Aorta (tissue), 5 donors: Measurements from ENCODE around the gene PPP3CA. TPM values are rescaled to one million over a fixed set of nuclear protein-coding genes. Genes with fewer than 3 reads are reported as not detected.
"Not testable (repeated sequence)": the region's sequence is repeated elsewhere in the genome, so short reads cannot be mapped to it uniquely, and the experiment has no call there.

Experiments
- ATAC-seq: fragments of 200-7000 bp; cut with Tn5 transposase; one replicate; pipeline ENCODE4 v1.9.1; 2022; ENCODE audit warnings: moderate library complexity; ENCODE audit not compliant: low FRiP score
- DNase-seq, 2 donors: peaks; one replicate each; pipeline ENCODE4 v3.0.0-alpha.2; 2020
- H3K27ac ChIP-seq, 2 donors: one replicate each; pipeline ENCODE4 v1.5.1; 2013; ENCODE audit warnings: low read length in 2 of 2, mild to moderate bottlenecking in 2 of 2, moderate library complexity in 2 of 2, control low read depth in 1 of 2, inconsistent platforms in 1 of 2, low read depth in 1 of 2
- H3K27me3 ChIP-seq, 2 donors: one replicate each; pipeline ENCODE4 v1.6.1; 2013; ENCODE audit warnings: control low read depth in 1 of 2, low read length in 1 of 2, mild to moderate bottlenecking in 1 of 2, moderate library complexity in 1 of 2; ENCODE audit not compliant: insufficient read depth in 2 of 2, control insufficient read depth in 1 of 2
- H3K36me3 ChIP-seq, 2 donors: one replicate each; pipeline ENCODE4 v1.6.1; 2013; ENCODE audit warnings: control low read depth in 1 of 2, low read length in 1 of 2, mild to moderate bottlenecking in 1 of 2; ENCODE audit not compliant: insufficient read depth in 2 of 2, control insufficient read depth in 1 of 2
- H3K4me1 ChIP-seq, 2 donors: one replicate each; pipeline ENCODE4 v1.6.1; 2013; ENCODE audit warnings: low read length in 2 of 2, control low read depth in 1 of 2, mild to moderate bottlenecking in 1 of 2, moderate library complexity in 1 of 2; ENCODE audit not compliant: insufficient read depth in 2 of 2, control insufficient read depth in 1 of 2
- H3K4me3 ChIP-seq, 2 donors: one replicate each; pipeline ENCODE4 v1.5.1; 2013; ENCODE audit warnings: low read length in 2 of 2, control low read depth in 1 of 2, mild to moderate bottlenecking in 1 of 2
- H3K9me3 ChIP-seq: one replicate; pipeline ENCODE4 v1.6.1; 2013; ENCODE audit warnings: mild to moderate bottlenecking, low read length; ENCODE audit not compliant: control insufficient read depth
- WGBS, 2 donors: extraction: QIAGEN DNeasy Blood & Tissue Kit; methylation state at CpG; one replicate each; pipeline ENCODE4 v1.1.7; 2013; 5-methylcytosine and 5-hydroxymethylcytosine counted together
- intact Hi-C, 2 donors: fragments of 100-400 bp; cut with DNase I; formaldehyde crosslinking; loops; one replicate each; pipeline versions ENCODE4 v1.14.2 to v1.15.0; 2022
- polyA plus RNA-seq, 2 donors: library from polyadenylated mRNA; stranded (reverse); fragments of 200-250 nt; gene quantifications; one replicate each; pipeline ENCODE4 v1.2.3, GENCODE V29; 2013
- total RNA-seq, 2 donors: library from RNA; stranded (reverse); fragmentation: NEBNext Ultra II Directional; extraction: Animal tissue kit (Norgen Biotek cat#: 25700); gene quantifications; one replicate each; pipeline ENCODE4 v1.2.1, GENCODE V29; 2021
- donor health status: healthy with polysubstance abuse.
- donor health status: Bipolar disorder and iron deficiency.
- donor health status: DM: no; HTN: no; CAD: no.
- donor health status: DM: no; HTN: no; CAD: no.
- donor health status: DM: yes; HTN: yes; CAD: no.

The PPP3CA gene
- total and polyA plus RNA-seq, 4 donors = 6.8 to 56.4 (median 24.7) TPM

DNA sequence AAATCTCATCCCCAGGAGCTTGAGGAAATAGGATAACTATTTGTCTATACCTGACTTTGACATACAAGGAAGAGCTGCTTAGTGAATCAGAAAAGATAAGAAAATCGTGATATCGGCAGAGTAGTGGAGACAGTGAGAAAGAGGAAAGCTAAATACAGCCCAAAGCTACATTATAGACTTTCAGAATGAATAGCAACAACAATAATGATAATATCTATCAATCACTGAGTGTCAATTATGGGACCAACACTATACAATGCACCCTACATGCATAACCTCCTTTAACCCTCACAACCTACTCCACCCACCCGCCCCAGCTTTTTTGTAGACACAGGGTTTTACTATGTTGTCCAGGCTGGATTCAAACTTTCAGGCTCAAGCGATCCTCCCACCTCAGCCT is 205.1 kb downstream of the PPP3CA start:
- DNase-seq = no peak
- H3K36me3 ChIP-seq = no peaks in the 10 kb centered on the region
- WGBS, 2 donors = 93 to 96% methylated on average over 4 of the region's 4 CpGs
- H3K9me3 ChIP-seq = no peaks in the 10 kb centered on the region
- no peak for ATAC-seq
- H3K27me3 ChIP-seq = no peaks in the 10 kb centered on the region
- H3K4me1 ChIP-seq = no peaks in the 10 kb centered on the region
- no peak overlapping the region for H3K4me3 ChIP-seq
- intact Hi-C loops = no loop called here
- H3K27ac ChIP-seq = no peak overlapping the region

DNA sequence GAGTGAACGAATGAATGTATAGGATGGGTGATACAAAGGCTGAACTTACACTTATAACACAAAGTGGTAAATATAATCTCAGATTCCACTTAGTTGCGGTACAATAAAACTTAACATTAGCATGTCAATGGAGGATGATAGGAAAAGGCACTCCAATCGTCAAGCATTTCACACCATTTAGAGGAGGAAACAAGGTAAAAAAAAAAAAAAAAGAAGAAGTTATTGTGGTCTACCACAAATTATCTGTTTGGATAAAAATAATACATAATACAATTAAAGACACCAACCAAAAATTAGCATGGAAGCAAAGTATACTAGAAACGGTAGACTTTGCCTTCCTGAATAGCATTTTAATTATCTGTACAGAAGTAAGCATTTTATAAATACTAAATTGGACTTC is 205.5 kb downstream of the PPP3CA start:
- Histone ChIP-seq H3K36me3 (no peaks in the 10 kb centered on the region), H3K27me3 (no peaks in the 10 kb centered on the region), H3K4me1 (no peaks in the 10 kb centered on the region), H3K4me3 (no peak overlapping the region), H3K9me3 (no peaks in the 10 kb centered on the region), H3K27ac (no peak overlapping the region)
- ATAC-seq (no peak), DNase-seq (no peak)
- intact Hi-C loops = no loop called here
- 95 to 96% methylated on average over 4 of the region's 4 CpGs for WGBS, 2 donors

DNA sequence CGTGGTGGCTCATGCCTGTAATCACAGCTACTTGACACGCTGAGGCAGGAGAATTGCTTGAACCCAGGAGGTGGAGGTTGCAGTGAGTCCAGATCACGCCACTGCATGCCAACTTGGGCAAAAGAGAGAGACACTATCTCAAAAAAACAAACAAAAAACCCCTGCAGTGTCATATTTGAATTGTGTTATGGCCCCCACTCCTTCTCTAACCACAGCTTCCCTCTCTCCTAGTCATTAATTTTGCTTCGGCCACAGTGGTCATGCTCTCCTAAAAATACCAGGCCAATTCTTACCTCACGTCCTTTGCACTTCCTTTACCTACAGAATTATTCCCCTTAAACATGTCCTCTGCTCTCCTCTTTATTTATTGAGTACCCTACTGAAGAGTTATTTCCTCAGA is 206.1 kb downstream of the PPP3CA start:
- Histone ChIP-seq H3K4me1 (no peaks in the 10 kb centered on the region), H3K27me3 (no peaks in the 10 kb centered on the region), H3K9me3 (no peaks in the 10 kb centered on the region), H3K36me3 (no peaks in the 10 kb centered on the region), H3K4me3 (no peak overlapping the region), H3K27ac (no peak overlapping the region)
- no peak for DNase-seq
- intact Hi-C loops = no loop called here
- 92 to 93% methylated on average over 5 of the region's 5 CpGs for WGBS, 2 donors
- ATAC-seq = no peak

DNA sequence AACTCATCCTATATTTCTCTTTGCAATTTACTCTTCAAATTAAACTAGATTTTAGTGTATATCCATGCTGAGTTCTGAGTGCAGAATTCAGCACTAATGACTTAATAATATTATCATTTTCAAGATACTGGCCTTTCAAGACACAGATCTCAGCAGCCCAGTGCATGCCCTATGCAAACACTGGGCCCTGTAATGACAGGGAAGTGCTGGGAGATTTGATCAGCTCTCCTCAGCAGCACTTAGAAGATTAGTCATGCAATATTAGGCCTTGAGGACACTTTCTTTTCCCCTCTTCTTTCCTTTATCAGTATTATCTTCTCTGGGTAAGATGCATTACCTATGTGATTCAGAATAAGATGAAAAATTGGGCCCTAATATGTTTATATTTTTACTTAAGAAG is 207.1 kb downstream of the PPP3CA start:
- Histone ChIP-seq H3K9me3 (no peaks in the 10 kb centered on the region), H3K4me3 (no peak overlapping the region), H3K27me3 (no peaks in the 10 kb centered on the region), H3K4me1 (no peaks in the 10 kb centered on the region), H3K27ac (no peak overlapping the region), H3K36me3 (no peaks in the 10 kb centered on the region)
- DNase-seq (no peak), ATAC-seq (no peak)
- intact Hi-C loops = no loop called here

DNA sequence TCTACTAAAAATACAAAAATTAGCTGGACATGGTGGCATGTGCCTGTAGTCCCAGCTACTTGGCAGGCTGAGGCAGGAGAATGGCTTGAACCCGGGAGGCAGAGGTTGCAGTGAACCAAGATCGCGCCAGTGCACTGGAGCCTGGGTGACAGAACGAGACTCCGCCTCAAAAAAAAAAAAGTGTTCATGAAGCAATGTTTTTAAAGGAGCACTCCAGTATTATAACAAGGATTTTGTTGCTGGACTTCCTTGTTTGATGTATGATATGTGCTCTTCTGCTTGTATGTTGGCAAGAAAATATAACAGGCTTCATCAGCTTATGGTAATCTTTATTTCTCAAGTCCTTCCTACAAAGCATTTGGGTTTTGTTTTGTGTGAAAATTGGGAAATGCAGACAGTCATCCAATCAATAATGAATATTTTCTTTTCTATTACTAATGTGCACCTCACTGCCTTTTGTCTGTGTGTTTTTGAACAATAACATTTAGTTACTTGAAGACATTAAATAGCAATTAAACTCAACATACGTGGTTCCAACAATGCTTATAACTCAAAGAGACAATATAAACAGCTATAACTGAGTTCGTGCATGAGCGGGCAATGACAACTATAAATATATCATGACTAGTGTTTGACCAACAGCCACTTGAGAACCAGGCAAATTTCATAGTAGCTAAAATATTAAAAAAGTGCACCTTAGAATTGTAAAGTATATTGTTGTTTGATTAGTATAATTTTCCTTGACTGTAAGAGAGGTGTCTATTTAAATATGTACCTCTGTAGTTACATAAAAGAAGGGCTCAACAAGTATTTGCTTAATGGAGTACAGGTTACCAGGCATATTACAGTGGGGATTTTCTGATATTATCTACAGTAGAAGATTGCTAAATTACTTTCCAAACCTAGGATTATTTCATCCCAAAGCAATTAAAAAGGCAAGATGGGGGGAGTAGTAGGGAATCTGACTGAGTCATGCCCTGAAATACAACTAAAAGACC is 210.7 kb downstream of the PPP3CA start:
- DNase-seq (no peak), ATAC-seq (no peak)
- intact Hi-C loops = no loop called here
- no peak overlapping the region for H3K4me3 ChIP-seq
- WGBS, 2 donors = 91 to 93% methylated on average over 8 of the region's 8 CpGs
- no peaks in the 10 kb centered on the region for H3K36me3 ChIP-seq
- H3K9me3 ChIP-seq = no peaks in the 10 kb centered on the region
- H3K4me1 ChIP-seq = no peaks in the 10 kb centered on the region
- H3K27ac ChIP-seq = no peak overlapping the region
- H3K27me3 ChIP-seq = no peaks in the 10 kb centered on the region

DNA sequence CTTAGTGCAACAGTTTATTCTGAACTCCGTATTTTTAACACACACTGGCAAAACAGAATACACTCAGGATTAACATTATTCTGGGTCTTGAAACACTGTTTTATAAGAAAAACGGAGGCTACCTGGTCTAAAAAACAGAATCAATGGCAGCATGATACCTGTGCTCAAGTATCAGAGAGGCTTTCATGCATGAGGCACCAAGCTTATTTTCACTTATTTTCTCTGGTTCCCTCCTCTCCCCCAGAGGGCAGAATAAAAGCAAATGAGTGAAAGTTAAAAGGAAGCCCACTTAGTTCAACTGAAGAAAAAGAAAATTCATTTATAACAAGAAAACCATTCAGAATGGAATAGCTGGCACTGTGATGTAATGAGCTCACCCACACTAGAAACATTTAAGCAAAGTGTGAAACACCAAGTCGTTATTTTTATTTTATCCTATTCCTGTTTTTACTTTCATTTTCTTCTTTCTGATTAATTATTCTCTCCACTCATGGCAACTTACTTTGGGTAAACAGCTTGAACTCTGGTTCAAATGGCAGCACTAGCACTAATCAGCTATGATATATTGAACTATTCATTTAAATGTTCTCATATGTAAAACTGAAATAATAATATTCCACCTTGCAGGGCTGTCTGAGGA is 211.8 kb downstream of the PPP3CA start:
- no peak for ATAC-seq
- WGBS, 2 donors = 65 to 66% methylated on average over 3 of the region's 3 CpGs

DNA sequence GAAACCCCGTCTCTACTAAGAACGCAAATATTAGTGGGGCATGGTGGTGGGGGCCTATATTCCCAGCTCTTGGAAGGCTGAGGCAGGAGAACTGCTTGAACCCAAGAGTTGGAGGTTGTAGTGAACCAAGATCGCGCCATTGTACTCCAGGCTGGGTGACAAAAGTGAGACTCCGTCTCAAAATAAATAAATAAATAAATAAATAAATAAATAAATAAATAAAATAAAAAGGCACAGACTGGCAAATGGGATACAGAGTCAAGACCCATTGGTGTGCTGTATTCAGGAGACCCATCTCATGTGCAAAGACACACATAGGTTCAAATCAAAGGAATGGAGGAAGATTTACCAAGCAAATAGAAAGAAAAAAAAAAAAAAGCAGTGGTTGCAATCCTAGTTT is 216.3 kb downstream of the PPP3CA start:
- ATAC-seq, H3K27ac ChIP-seq, H3K27me3 ChIP-seq, DNase-seq, H3K4me1 ChIP-seq, H3K4me3 ChIP-seq, intact Hi-C loops, H3K36me3 ChIP-seq, H3K9me3 ChIP-seq: not testable (repeated sequence)
- 89 to 98% methylated on average over 5 of the region's 5 CpGs for WGBS, 2 donors

More for the DNA sequence above, 211.8 kb downstream of the PPP3CA start:
- no peak for DNase-seq
- H3K36me3 ChIP-seq = no peaks in the 10 kb centered on the region
- H3K4me3 ChIP-seq = peak overlapping the region in 1 of 2 donors; percentile 20
- H3K4me1 ChIP-seq = no peaks in the 10 kb centered on the region
- H3K27me3 ChIP-seq = no peaks in the 10 kb centered on the region
- H3K9me3 ChIP-seq = no peaks in the 10 kb centered on the region
- intact Hi-C loops = no loop called here
- no peak overlapping the region for H3K27ac ChIP-seq

DNA sequence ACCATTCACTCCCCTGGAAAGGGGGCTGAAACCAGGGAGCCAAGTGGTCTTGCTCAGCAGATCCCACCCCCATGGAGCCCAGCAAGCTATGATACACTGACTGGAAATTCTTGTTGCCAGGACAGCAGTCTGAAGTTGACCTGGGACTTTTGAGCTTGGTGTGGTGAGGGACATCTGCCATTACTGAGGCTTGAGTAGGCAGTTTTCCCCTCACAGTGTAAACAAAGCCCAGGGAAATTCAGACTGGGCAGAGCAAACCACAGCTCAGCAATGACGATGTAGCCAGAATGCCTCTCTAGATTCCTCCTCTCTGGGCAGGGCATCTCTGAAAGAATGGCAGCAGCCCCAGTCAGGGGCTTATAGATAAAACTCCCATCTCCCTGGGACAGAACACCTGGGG is 218.4 kb downstream of the PPP3CA start:
- 86 to 88% methylated on average over 1 of the region's 1 CpG for WGBS, 2 donors
- ATAC-seq, H3K27me3 ChIP-seq, H3K36me3 ChIP-seq, H3K4me1 ChIP-seq, H3K4me3 ChIP-seq, DNase-seq, intact Hi-C loops, H3K9me3 ChIP-seq, H3K27ac ChIP-seq: not testable (repeated sequence)

DNA sequence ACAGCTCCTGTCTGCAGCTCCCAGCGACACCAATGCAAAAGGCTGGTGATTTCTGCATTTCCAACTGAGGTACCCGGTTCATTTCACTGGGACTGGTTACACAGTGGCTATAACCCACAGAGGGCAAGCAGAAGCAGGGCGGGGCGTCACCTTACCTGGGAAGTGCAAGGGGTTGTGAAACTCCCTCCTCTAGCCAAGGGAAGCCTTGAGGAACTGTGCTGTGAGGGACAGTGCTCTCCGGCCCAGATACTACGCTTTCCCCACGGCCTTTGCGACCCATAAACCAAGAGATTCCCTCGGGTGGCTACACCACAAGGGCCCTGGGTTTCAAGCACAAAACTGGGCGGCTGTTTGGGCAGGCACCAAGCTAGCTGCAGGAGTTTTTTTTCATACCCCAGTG is 218.9 kb downstream of the PPP3CA start:
- peaks cover 0 to 6% of the 10 kb centered on the region in 2 donors for H3K4me1 ChIP-seq
- ATAC-seq (no peak), DNase-seq (no peak)
- H3K4me3 ChIP-seq = no peak overlapping the region
- H3K36me3 ChIP-seq = no peaks in the 10 kb centered on the region
- no peaks in the 10 kb centered on the region for H3K27me3 ChIP-seq
- intact Hi-C loops = no loop called here
- 97 to 98% methylated on average over 10 of the region's 10 CpGs for WGBS, 2 donors
- no peak overlapping the region for H3K27ac ChIP-seq
- H3K9me3 ChIP-seq = no peaks in the 10 kb centered on the region
